HCT116 (cell line): Measurements from ENCODE around the gene ADCK1. TPM values are rescaled to one million over a fixed set of nuclear protein-coding genes. Genes with fewer than 3 reads are reported as not detected.

ENCODE experiments used
- ATAC-seq: fragments of 200-7000 bp; cut with Tn5 transposase; 2 replicates; pipeline ENCODE4 v1.9.1; 2020; ENCODE audit warnings: mild to moderate bottlenecking, moderate library complexity
- BruUV-seq: library from RNA; stranded (reverse); fragments of 400-500 nt; replicated peaks from 2 replicates; lab custom pipeline; 2021; lab: Mats Ljungman, UMichigan
- CTCF ChIA-PET: fragments of 300-600 bp; sonication (Branson Sonifier 250); formaldehyde crosslinking; loops from one replicate; lab custom pipeline; 2021; ENCODE audit warnings: antibody characterized with exemption; lab: Charles Lee
- POLR2A ChIA-PET: fragments of 300-600, 350-600 bp; sonication (Branson Sonifier 250); formaldehyde crosslinking; loops from one replicate; lab custom pipeline; 2021; ENCODE audit warnings: antibody characterized with exemption; lab: Charles Lee
- RAD21 ChIA-PET, 2 experiments: fragments of 300-600 bp; sonication (Branson Sonifier 250); formaldehyde crosslinking; loops; one replicate each; lab custom pipeline; 2023; ENCODE audit warnings: low total read pairs in 2 of 2; ENCODE audit not compliant: uncharacterized antibody in 2 of 2, unreplicated experiment in 2 of 2, low non-redundant PET in 1 of 2; lab: Charles Lee
- DNase-seq: peaks from one replicate; pipeline ENCODE4 v3.0.0-alpha.2; 2010; ENCODE audit warnings: low read depth, low spot score
- H2AFZ ChIP-seq: fragments of 200-600 bp; shearing (Covaris generic), sonication (generic); 2 replicates; pipeline ENCODE4 v1.6.1; 2017; ENCODE audit warnings: low read depth, mixed run types, mixed read lengths, antibody characterized with exemption, low read length; ENCODE audit not compliant: poor library complexity, severe bottlenecking
- H3K27ac ChIP-seq: 2 replicates; pipeline ENCODE4 v1.5.1; 2012; ENCODE audit warnings: low read depth, low read length
- H3K27me3 ChIP-seq: fragments of 200-600 bp; sonication (generic); 2 replicates; pipeline ENCODE4 v1.6.1; 2016; ENCODE audit warnings: mixed run types, low read length, mixed read lengths; ENCODE audit not compliant: insufficient read depth
- H3K36me3 ChIP-seq, 2 experiments: fragments of 200-500 bp in 1 of 2; fragments of 200-600 bp in 1 of 2; sonication (Bioruptor generic) in 1 of 2; sonication (generic) in 1 of 2; 2 replicates each; pipeline versions ENCODE4 v1.5.1 to v1.6.1; 2014 to 2016; ENCODE audit warnings: low read length in 2 of 2, inconsistent platforms in 1 of 2, mixed read lengths in 1 of 2, mixed run types in 1 of 2; ENCODE audit not compliant: insufficient read depth in 2 of 2, control insufficient read depth in 1 of 2
- H3K4me1 ChIP-seq, 2 experiments: fragments of 200-600 bp in 1 of 2; sonication (generic) in 1 of 2; 2 replicates each; pipeline versions ENCODE4 v1.5.1 to v1.6.1; 2012 to 2017; ENCODE audit warnings: low read length in 2 of 2, inconsistent platforms in 1 of 2, mild to moderate bottlenecking in 1 of 2, mixed read lengths in 1 of 2, mixed run types in 1 of 2, moderate library complexity in 1 of 2; ENCODE audit not compliant: insufficient read depth in 2 of 2, control insufficient read depth in 1 of 2
- H3K4me2 ChIP-seq: fragments of 200-600 bp; sonication (generic); 2 replicates; pipeline ENCODE4 v1.6.1; 2017; ENCODE audit warnings: mixed run types, low read length, mixed read lengths
- H3K4me3 ChIP-seq, 2 experiments: fragments of 200-600 bp in 1 of 2; sonication (generic) in 1 of 2; replicated peaks in 1 of 2; 2 replicates each; pipeline ENCODE4 v1.5.1; 2011 to 2016; ENCODE audit warnings: low read length in 2 of 2, control low read depth in 1 of 2, low read depth in 1 of 2, mild to moderate bottlenecking in 1 of 2, mixed read lengths in 1 of 2, mixed run types in 1 of 2
- H3K79me2 ChIP-seq: fragments of 200-600 bp; sonication (generic); 2 replicates; pipeline ENCODE4 v1.6.1; 2017; ENCODE audit warnings: mild to moderate bottlenecking, mixed run types, low read length, moderate library complexity, mixed read lengths; ENCODE audit not compliant: insufficient read depth
- H3K9ac ChIP-seq: fragments of 200-600 bp; sonication (generic); 2 replicates; pipeline ENCODE4 v1.6.1; 2016; ENCODE audit warnings: low read length, mixed read lengths
- H3K9me2 ChIP-seq: fragments of 200-600 bp; sonication (generic), shearing (Covaris generic); 2 replicates; pipeline ENCODE4 v1.6.1; 2017; ENCODE audit warnings: mixed run types, mild to moderate bottlenecking, moderate library complexity; ENCODE audit not compliant: insufficient read depth
- H3K9me3 ChIP-seq, 2 experiments: fragments of 200-500 bp in 1 of 2; fragments of 200-600 bp in 1 of 2; sonication (Bioruptor generic) in 1 of 2; sonication (generic) in 1 of 2; 2 replicates each; pipeline ENCODE4 v1.6.1; 2014 to 2017; ENCODE audit warnings: low read length in 2 of 2, mixed read lengths in 2 of 2, inconsistent platforms in 1 of 2, low read depth in 1 of 2, mild to moderate bottlenecking in 1 of 2, mixed run types in 1 of 2, moderate library complexity in 1 of 2; ENCODE audit not compliant: control insufficient read depth in 1 of 2, insufficient read depth in 1 of 2
- H4K20me1 ChIP-seq: fragments of 200-600 bp; sonication (generic), shearing (Covaris generic); 2 replicates; pipeline ENCODE4 v1.6.1; 2017; ENCODE audit warnings: mixed run types, mild to moderate bottlenecking, moderate library complexity; ENCODE audit not compliant: insufficient read depth
- CBX3 ChIP-seq: IDR thresholded peaks from 2 replicates; pipeline ENCODE4 v1.6.1; 2012; ENCODE audit warnings: low read depth
- CEBPB ChIP-seq: IDR thresholded peaks from 2 replicates; pipeline ENCODE4 v1.6.1; 2012; ENCODE audit warnings: low read depth
- EGR1 ChIP-seq: IDR thresholded peaks from 2 replicates; pipeline ENCODE4 v1.6.1; 2012; ENCODE audit warnings: low read depth
- ELF1 ChIP-seq: IDR thresholded peaks from 2 replicates; pipeline ENCODE4 v1.6.1; 2012; ENCODE audit warnings: low read depth, borderline replicate concordance
- EZH2 ChIP-seq: fragments of 200-600 bp; sonication (generic); IDR thresholded peaks from 2 replicates; pipeline ENCODE4 v1.6.1; 2017; ENCODE audit warnings: antibody characterized with exemption, mixed run types
- EZH2phosphoT487 ChIP-seq: fragments of 200-600 bp; IDR thresholded peaks from 2 replicates; pipeline ENCODE4 v1.6.1; 2018; ENCODE audit warnings: antibody characterized with exemption, borderline replicate concordance
- POLR2A ChIP-seq: IDR thresholded peaks from 2 replicates; pipeline ENCODE4 v1.7.0; 2011; ENCODE audit warnings: borderline replicate concordance; ENCODE audit not compliant: insufficient read depth, insufficient read length; ENCODE audit errors: extremely low read depth
- POLR2AphosphoS5 ChIP-seq: IDR thresholded peaks from 2 replicates; pipeline ENCODE4 v1.6.1; 2011; ENCODE audit warnings: mild to moderate bottlenecking, low read depth, low read length, moderate library complexity
- SP1 ChIP-seq: IDR thresholded peaks from 2 replicates; pipeline ENCODE4 v1.6.1; 2012; ENCODE audit warnings: low read depth
- SRF ChIP-seq: IDR thresholded peaks from 2 replicates; pipeline ENCODE4 v1.6.1; 2012; ENCODE audit warnings: low read depth
- intact Hi-C: fragments of 100-400 bp; cut with micrococcal nuclease; formaldehyde crosslinking; loops from 2 replicates; pipeline ENCODE4 v1.10.0; 2022
- total RNA-seq: library from RNA; stranded (reverse); gene quantifications from one replicate; pipeline ENCODE4 v1.2.1, GENCODE V29; 2021; ENCODE audit not compliant: unreplicated experiment
- TF ChIP-seq, protein P1 (sequence below): IDR thresholded peaks from 2 replicates; pipeline ENCODE4 v1.6.1; 2012; ENCODE audit warnings: low read depth
- TF ChIP-seq, protein P2 (sequence below): IDR thresholded peaks from 2 replicates; pipeline ENCODE4 v1.6.1; 2011; ENCODE audit warnings: mild to moderate bottlenecking, low read length, moderate library complexity; ENCODE audit not compliant: insufficient replicate concordance; ENCODE audit errors: extremely low read depth
- TF ChIP-seq, protein P3 (sequence below), 3 experiments: fragments of 200-600 bp in 1 of 3; sonication (generic) in 1 of 3; IDR thresholded peaks in 2 of 3; conservative IDR thresholded peaks in 1 of 3; 2 replicates each; pipeline ENCODE4 v1.5.1; 2012 to 2017; ENCODE audit warnings: low read depth in 2 of 3, low read length in 2 of 3, antibody characterized with exemption in 1 of 3, borderline replicate concordance in 1 of 3, control low read depth in 1 of 3, mild to moderate bottlenecking in 1 of 3, mixed read lengths in 1 of 3, mixed run types in 1 of 3, moderate library complexity in 1 of 3; ENCODE audit not compliant: insufficient read depth in 1 of 3
- TF ChIP-seq, protein P4 (sequence below): IDR thresholded peaks from 2 replicates; pipeline ENCODE4 v1.6.1; 2012

The ADCK1 gene
- total RNA-seq, 1 experiment from 2014 or later, result 6.0 TPM

DNA sequence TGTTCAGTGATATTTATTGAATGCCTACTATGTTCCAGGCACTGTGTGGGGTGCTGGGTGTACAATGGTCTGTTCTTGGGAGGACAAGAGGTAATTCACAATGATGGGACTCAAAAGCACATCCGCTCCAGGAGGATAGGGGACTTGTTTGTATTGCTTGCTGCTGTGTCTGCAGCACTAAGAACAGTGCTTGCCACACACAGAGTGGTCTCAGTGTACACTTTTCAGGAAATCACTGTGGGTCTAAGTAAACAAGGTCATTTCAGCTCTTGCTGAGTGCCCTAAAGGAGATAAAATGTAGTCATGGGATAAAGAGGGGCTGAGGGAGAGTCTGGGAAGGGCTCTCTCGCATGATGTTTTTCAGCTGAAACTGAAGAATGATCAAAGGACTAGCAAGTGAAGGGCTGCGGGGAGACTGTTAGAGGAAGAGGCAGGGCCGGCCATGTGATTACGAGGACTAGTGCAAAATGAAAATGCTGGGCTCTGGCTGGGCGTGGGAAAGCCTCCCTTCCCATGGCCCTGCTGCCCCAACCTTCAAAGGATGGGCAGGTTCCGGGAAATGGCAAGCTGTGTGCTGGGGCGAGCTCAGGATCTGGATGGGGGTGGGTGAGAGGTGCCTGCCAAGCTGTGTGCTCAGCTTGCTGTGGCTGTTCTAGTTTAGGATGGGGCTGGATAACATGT lies 39.1 kb downstream of the ADCK1 start:
- Histone ChIP-seq H4K20me1 (no peaks in the 10 kb centered on the region), H3K9me2 (no peaks in the 10 kb centered on the region), H3K9me3 (no peaks in the 10 kb centered on the region), H3K27me3 (no peaks in the 10 kb centered on the region), H3K4me3 (no peak overlapping the region), H3K36me3 (no peaks in the 10 kb centered on the region), H3K27ac (no peak overlapping the region), H3K79me2 (no peaks in the 10 kb centered on the region), H3K9ac (no peak overlapping the region), H3K4me2 (no peak overlapping the region), H2AFZ (no peak overlapping the region), H3K4me1 (no peaks in the 10 kb centered on the region)
- TF ChIP-seq, protein P1, sequence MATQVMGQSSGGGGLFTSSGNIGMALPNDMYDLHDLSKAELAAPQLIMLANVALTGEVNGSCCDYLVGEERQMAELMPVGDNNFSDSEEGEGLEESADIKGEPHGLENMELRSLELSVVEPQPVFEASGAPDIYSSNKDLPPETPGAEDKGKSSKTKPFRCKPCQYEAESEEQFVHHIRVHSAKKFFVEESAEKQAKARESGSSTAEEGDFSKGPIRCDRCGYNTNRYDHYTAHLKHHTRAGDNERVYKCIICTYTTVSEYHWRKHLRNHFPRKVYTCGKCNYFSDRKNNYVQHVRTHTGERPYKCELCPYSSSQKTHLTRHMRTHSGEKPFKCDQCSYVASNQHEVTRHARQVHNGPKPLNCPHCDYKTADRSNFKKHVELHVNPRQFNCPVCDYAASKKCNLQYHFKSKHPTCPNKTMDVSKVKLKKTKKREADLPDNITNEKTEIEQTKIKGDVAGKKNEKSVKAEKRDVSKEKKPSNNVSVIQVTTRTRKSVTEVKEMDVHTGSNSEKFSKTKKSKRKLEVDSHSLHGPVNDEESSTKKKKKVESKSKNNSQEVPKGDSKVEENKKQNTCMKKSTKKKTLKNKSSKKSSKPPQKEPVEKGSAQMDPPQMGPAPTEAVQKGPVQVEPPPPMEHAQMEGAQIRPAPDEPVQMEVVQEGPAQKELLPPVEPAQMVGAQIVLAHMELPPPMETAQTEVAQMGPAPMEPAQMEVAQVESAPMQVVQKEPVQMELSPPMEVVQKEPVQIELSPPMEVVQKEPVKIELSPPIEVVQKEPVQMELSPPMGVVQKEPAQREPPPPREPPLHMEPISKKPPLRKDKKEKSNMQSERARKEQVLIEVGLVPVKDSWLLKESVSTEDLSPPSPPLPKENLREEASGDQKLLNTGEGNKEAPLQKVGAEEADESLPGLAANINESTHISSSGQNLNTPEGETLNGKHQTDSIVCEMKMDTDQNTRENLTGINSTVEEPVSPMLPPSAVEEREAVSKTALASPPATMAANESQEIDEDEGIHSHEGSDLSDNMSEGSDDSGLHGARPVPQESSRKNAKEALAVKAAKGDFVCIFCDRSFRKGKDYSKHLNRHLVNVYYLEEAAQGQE, result no peak
- TF ChIP-seq CBX3, result no peak
- no peak for TF ChIP-seq CEBPB
- TF ChIP-seq, protein P2, sequence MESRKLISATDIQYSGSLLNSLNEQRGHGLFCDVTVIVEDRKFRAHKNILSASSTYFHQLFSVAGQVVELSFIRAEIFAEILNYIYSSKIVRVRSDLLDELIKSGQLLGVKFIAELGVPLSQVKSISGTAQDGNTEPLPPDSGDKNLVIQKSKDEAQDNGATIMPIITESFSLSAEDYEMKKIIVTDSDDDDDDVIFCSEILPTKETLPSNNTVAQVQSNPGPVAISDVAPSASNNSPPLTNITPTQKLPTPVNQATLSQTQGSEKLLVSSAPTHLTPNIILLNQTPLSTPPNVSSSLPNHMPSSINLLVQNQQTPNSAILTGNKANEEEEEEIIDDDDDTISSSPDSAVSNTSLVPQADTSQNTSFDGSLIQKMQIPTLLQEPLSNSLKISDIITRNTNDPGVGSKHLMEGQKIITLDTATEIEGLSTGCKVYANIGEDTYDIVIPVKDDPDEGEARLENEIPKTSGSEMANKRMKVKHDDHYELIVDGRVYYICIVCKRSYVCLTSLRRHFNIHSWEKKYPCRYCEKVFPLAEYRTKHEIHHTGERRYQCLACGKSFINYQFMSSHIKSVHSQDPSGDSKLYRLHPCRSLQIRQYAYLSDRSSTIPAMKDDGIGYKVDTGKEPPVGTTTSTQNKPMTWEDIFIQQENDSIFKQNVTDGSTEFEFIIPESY, result no peak
- TF ChIP-seq, protein P3, sequence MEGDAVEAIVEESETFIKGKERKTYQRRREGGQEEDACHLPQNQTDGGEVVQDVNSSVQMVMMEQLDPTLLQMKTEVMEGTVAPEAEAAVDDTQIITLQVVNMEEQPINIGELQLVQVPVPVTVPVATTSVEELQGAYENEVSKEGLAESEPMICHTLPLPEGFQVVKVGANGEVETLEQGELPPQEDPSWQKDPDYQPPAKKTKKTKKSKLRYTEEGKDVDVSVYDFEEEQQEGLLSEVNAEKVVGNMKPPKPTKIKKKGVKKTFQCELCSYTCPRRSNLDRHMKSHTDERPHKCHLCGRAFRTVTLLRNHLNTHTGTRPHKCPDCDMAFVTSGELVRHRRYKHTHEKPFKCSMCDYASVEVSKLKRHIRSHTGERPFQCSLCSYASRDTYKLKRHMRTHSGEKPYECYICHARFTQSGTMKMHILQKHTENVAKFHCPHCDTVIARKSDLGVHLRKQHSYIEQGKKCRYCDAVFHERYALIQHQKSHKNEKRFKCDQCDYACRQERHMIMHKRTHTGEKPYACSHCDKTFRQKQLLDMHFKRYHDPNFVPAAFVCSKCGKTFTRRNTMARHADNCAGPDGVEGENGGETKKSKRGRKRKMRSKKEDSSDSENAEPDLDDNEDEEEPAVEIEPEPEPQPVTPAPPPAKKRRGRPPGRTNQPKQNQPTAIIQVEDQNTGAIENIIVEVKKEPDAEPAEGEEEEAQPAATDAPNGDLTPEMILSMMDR (IDR thresholded peaks at IDR 0.05 in 2 of 3, conservative IDR thresholded peaks at IDR 0.05 in 1 of 3; ENCODE audit: borderline replicate concordance in 1 of 3, insufficient read depth in 1 of 3, low read depth in 2 of 3, low read length in 2 of 3), result no peak
- no peak for TF ChIP-seq SRF
- TF ChIP-seq SP1, result no peak
- TF ChIP-seq POLR2AphosphoS5, result no peak
- TF ChIP-seq ELF1, result no peak
- no peak for TF ChIP-seq EZH2
- TF ChIP-seq POLR2A, result no peak
- TF ChIP-seq, protein P4, sequence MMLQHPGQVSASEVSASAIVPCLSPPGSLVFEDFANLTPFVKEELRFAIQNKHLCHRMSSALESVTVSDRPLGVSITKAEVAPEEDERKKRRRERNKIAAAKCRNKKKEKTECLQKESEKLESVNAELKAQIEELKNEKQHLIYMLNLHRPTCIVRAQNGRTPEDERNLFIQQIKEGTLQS, result no peak
- no peak for TF ChIP-seq EGR1
- no peak for TF ChIP-seq EZH2phosphoT487
- intact Hi-C loops, result no loop called here
- no TSS peak for BruUV-seq
- POLR2A ChIA-PET, result no interaction called here
- DNase-seq, result no peak
- RAD21 ChIA-PET, result no interaction called here
- ATAC-seq, result no peak
- CTCF ChIA-PET, result interaction anchor here (1.1 kb wide), 1 partner anchor 23 kb away, joined by 3 read pairs; no protein-coding TSS in a partner anchor
